Measurements from ENCODE around the gene MLYCD. TPM values are rescaled to one million over a fixed set of nuclear protein-coding genes. Genes with fewer than 3 reads are reported as not detected.

Gene MLYCD
- total and polyA plus RNA-seq, 2 experiments from 2014 or later: 3.2 to 7.2 TPM

- Histone ChIP-seq H3K27me3 (ENCODE audit: insufficient read depth) (no peaks in the 10 kb centered on the region), H3K4me1 (ENCODE audit: insufficient read depth) (no peaks in the 10 kb centered on the region), H3K79me2 (replicated peaks; ENCODE audit: insufficient read depth) (no peaks in the 10 kb centered on the region), H3K4me3 (no peak overlapping the region), H4K20me1 (replicated peaks; ENCODE audit: insufficient read depth) (no peaks in the 10 kb centered on the region; the same call in 1 of the 2 replicates), H3F3A (replicated peaks; ENCODE audit: low read depth) (peaks cover 12% of the 10 kb centered on the region; the same call in 1 of the 2 replicates), H3K27ac (ENCODE audit: low read depth) (no peak overlapping the region), H2AFZ (no peak overlapping the region), H3K36me3 (ENCODE audit: insufficient read depth) (peaks cover 10% of the 10 kb centered on the region; the same call in 1 of the 2 replicates), H3K4me2 (no peak overlapping the region), H3K9me2 (ENCODE audit: insufficient read depth) (no peaks in the 10 kb centered on the region)
- ATAC-seq (no peak), DNase-seq (ENCODE audit: low spot score) (no peak)
- H3K36me3 Mint-ChIP-seq (ENCODE audit: low read depth): peaks cover 90% of the 10 kb centered on the region
- H3K27ac Mint-ChIP-seq: no peak overlapping the region
- H3K4me1 Mint-ChIP-seq: peaks cover 2% of the 10 kb centered on the region; the same call in 1 of the 3 replicates
- H3K4me3 Mint-ChIP-seq: no peak overlapping the region
- TF ChIP-seq ETS1 (IDR thresholded peaks at IDR 0.05) (no peak), CREB1 (CRISPR knock-in tag; IDR thresholded peaks at IDR 0.05; ENCODE audit: low read depth) (no peak), ZNF331 (CRISPR knock-in tag; IDR thresholded peaks at IDR 0.05; ENCODE audit: low read depth) (no peak)
- peaks cover 18% of the 10 kb centered on the region for H3K27me3 Mint-ChIP-seq (ENCODE audit: insufficient read depth, low read depth, poor library complexity)
- H3K9me3 Mint-ChIP-seq: peaks cover 18% of the 10 kb centered on the region
These were observed 16.6 kb downstream of the MLYCD start for GRCh38 chr16:83915491-83915890.

- H3K27ac ChIP-seq (ENCODE audit: low read depth): no peak overlapping the region
- H2AFZ ChIP-seq: no peak overlapping the region
- no peaks in the 10 kb centered on the region for H3K9me2 ChIP-seq (ENCODE audit: insufficient read depth)
- H3K4me1 ChIP-seq (ENCODE audit: insufficient read depth): no peaks in the 10 kb centered on the region
- Mint-ChIP-seq H3K27ac (no peak overlapping the region), H3K9me3 (peaks cover 18% of the 10 kb centered on the region), H3K4me3 (no peak overlapping the region), H3K4me1 (peaks cover 2% of the 10 kb centered on the region; the same call in 1 of the 3 replicates), H3K27me3 (ENCODE audit: insufficient read depth, low read depth, poor library complexity) (peaks cover 18% of the 10 kb centered on the region), H3K36me3 (ENCODE audit: low read depth) (peaks cover 80% of the 10 kb centered on the region)
- DNase-seq (ENCODE audit: low spot score) (no peak), ATAC-seq (no peak)
- no peaks in the 10 kb centered on the region for H3K27me3 ChIP-seq (ENCODE audit: insufficient read depth)
- H3K79me2 ChIP-seq (replicated peaks; ENCODE audit: insufficient read depth): no peaks in the 10 kb centered on the region
- H3F3A ChIP-seq (replicated peaks; ENCODE audit: low read depth): peaks cover 12% of the 10 kb centered on the region; the same call in 1 of the 2 replicates
- H3K4me3 ChIP-seq: no peak overlapping the region
- H4K20me1 ChIP-seq (replicated peaks; ENCODE audit: insufficient read depth): no peaks in the 10 kb centered on the region; the same call in 1 of the 2 replicates
- H3K4me2 ChIP-seq: no peak overlapping the region
- peaks cover 7% of the 10 kb centered on the region; the same call in 1 of the 2 replicates for H3K36me3 ChIP-seq (ENCODE audit: insufficient read depth)
- no peak for TF ChIP-seq JUNB (IDR thresholded peaks at IDR 0.05; ENCODE audit: unreplicated experiment)
- no peak for TF ChIP-seq ZNF114 (CRISPR knock-in tag; IDR thresholded peaks at IDR 0.05)
- no peak for TF ChIP-seq REST (IDR thresholded peaks at IDR 0.05; ENCODE audit: unreplicated experiment)
- no peak for TF ChIP-seq CTCF (conservative IDR thresholded peaks at IDR 0.05; ENCODE audit: low read depth in 2 of 2)
- no peak for TF ChIP-seq CREB1 (CRISPR knock-in tag; IDR thresholded peaks at IDR 0.05; ENCODE audit: low read depth)
- no peak for TF ChIP-seq STAT1 (IDR thresholded peaks at IDR 0.05; ENCODE audit: unreplicated experiment)
- TF ChIP-seq ETS1 (IDR thresholded peaks at IDR 0.05): no peak
- TF ChIP-seq ZNF331 (CRISPR knock-in tag; IDR thresholded peaks at IDR 0.05; ENCODE audit: low read depth): no peak
- no peak for TF ChIP-seq POLR2AphosphoS5 (IDR thresholded peaks at IDR 0.05; ENCODE audit: low read depth)
- no peak for TF ChIP-seq NANOG (IDR thresholded peaks at IDR 0.05; ENCODE audit: borderline replicate concordance)
These were observed 18.5 kb downstream of the MLYCD start for GRCh38 chr16:83917152-83918120.

All from GM23338 (cell line).